ENCODE measurements around the gene SP5. TPM values are rescaled to one million over a fixed set of nuclear protein-coding genes. Genes with fewer than 3 reads are reported as not detected.

SP5 gene
- total RNA-seq, 1 donor from 2014 or later = 3.0 TPM

DNA sequence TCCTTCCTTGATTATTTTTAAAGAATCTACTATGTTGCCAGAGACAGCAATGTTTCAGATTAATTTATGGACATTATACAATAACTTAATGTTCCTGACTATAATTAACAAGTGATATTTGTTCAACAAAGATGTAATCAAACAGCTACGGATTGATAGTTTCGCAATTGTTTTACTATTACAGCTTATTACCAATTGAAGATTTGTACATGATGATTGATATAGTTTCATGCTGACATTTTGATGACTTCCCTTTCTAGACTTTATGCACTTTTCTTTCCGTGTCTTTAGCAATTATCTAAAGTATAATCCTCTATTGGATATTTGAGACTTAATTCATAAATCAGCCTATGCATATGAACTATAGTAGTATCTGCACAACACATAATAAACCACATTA lies 6.5 kb downstream of the SP5 start:
- H3K4me3 Mint-ChIP-seq = no peak overlapping the region
- H3K36me3 Mint-ChIP-seq = peaks cover 23% of the 10 kb centered on the region
- H3K9me3 Mint-ChIP-seq = no peaks in the 10 kb centered on the region

DNA sequence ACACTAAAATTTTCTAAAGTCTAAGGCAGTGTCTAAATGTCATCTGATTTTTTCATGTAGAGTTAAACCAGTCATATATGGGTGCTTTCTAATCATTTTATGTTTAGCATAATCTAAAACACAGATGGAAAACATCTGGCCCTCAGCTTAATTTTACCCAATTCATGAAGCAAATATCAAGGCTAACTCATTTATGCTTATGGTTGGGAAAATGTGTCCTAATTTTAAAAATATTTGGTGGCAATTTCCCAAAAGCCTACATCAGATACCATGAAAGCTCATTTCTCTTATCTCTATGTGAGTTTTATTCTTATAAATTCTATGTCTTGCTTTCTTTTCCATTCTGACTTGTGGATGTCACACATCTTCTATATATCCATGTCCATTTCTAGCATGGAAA lies 7.2 kb downstream of the SP5 start:
- Mint-ChIP-seq H3K36me3 (peaks cover 23% of the 10 kb centered on the region), H3K9me3 (no peaks in the 10 kb centered on the region), H3K27me3 (ENCODE audit: insufficient read depth, low read depth) (peaks cover 7% of the 10 kb centered on the region)

More for the DNA sequence above, 6.5 kb downstream of the SP5 start:
- TF ChIP-seq EZH2 (IDR thresholded peaks at IDR 0.05) (no peak), EZH2phosphoT487 (IDR thresholded peaks at IDR 0.05) (no peak)
- TF ChIP-seq, protein P1, sequence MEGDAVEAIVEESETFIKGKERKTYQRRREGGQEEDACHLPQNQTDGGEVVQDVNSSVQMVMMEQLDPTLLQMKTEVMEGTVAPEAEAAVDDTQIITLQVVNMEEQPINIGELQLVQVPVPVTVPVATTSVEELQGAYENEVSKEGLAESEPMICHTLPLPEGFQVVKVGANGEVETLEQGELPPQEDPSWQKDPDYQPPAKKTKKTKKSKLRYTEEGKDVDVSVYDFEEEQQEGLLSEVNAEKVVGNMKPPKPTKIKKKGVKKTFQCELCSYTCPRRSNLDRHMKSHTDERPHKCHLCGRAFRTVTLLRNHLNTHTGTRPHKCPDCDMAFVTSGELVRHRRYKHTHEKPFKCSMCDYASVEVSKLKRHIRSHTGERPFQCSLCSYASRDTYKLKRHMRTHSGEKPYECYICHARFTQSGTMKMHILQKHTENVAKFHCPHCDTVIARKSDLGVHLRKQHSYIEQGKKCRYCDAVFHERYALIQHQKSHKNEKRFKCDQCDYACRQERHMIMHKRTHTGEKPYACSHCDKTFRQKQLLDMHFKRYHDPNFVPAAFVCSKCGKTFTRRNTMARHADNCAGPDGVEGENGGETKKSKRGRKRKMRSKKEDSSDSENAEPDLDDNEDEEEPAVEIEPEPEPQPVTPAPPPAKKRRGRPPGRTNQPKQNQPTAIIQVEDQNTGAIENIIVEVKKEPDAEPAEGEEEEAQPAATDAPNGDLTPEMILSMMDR (IDR thresholded peaks at IDR 0.05) = no peak
- H3K4me1 ChIP-seq = peaks cover 41% of the 10 kb centered on the region
- peaks cover 36% of the 10 kb centered on the region for H3K79me2 ChIP-seq (ENCODE audit: low read depth)
- H2AFZ ChIP-seq (replicated peaks) = no peak overlapping the region
- H3K4me3 ChIP-seq = no peak overlapping the region
- Mint-ChIP-seq H3K4me1 (peaks cover 29% of the 10 kb centered on the region), H3K27me3 (ENCODE audit: insufficient read depth, low read depth) (peaks cover 9% of the 10 kb centered on the region), H3K27ac (no peak overlapping the region)
- H3K27me3 ChIP-seq = peaks cover 43% of the 10 kb centered on the region
- peaks cover 22% of the 10 kb centered on the region for H4K20me1 ChIP-seq (ENCODE audit: low read depth)
- no peak for DNase-seq (ENCODE audit: low spot score)
- no peak overlapping the region for H3K9ac ChIP-seq
- no peaks in the 10 kb centered on the region for H3K9me3 ChIP-seq (ENCODE audit: low read depth)
- H3K27ac ChIP-seq = no peak overlapping the region
- H3F3A ChIP-seq (ENCODE audit: low read depth) = peaks cover 28% of the 10 kb centered on the region
- H3K4me2 ChIP-seq = no peak overlapping the region
- no peaks in the 10 kb centered on the region for H3K36me3 ChIP-seq

DNA sequence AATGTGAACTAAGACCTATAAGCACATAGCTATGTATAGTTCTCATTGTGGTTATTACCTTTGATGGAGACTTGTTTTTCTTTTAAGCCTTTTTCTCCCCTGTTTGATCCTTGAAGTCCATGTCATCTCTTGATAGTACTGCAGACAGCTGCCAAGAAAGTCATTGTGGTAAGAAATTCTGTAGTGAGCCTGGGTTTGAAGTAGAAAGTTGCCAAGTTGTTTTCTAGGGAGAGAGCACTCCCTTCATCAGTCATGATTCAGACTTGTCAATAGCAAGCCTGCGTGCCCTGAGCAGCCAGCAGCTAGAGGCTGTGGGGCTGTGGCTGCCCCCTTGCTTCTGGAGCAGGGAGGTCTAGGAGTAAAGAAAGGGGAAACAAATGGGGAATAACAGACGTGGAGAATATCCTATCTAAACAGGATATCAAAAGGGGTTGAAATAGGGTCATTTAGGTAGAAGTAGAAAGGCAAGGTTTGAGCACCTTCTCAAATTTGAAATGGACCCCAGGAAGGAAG lies 8.4 kb downstream of the SP5 start:
- Mint-ChIP-seq H3K27ac (no peak overlapping the region), H3K4me3 (no peak overlapping the region), H3K27me3 (ENCODE audit: insufficient read depth, low read depth) (no peaks in the 10 kb centered on the region), H3K4me1 (peaks cover 15% of the 10 kb centered on the region), H3K36me3 (peaks cover 18% of the 10 kb centered on the region), H3K9me3 (peaks cover 2% of the 10 kb centered on the region)
- Histone ChIP-seq H3K27me3 (peaks cover 25% of the 10 kb centered on the region), H4K20me1 (ENCODE audit: low read depth) (peaks cover 9% of the 10 kb centered on the region), H3K4me1 (peaks cover 25% of the 10 kb centered on the region), H3F3A (ENCODE audit: low read depth) (peaks cover 12% of the 10 kb centered on the region), H3K27ac (no peak overlapping the region), H2AFZ (replicated peaks) (no peak overlapping the region), H3K79me2 (ENCODE audit: low read depth) (peaks cover 20% of the 10 kb centered on the region), H3K4me3 (no peak overlapping the region), H3K9ac (no peak overlapping the region), H3K36me3 (no peaks in the 10 kb centered on the region), H3K4me2 (no peak overlapping the region), H3K9me3 (ENCODE audit: low read depth) (no peaks in the 10 kb centered on the region)
- TF ChIP-seq, protein P1 (IDR thresholded peaks at IDR 0.05) = peak; percentile 29
- TF ChIP-seq EZH2phosphoT487 (IDR thresholded peaks at IDR 0.05) (no peak), EZH2 (IDR thresholded peaks at IDR 0.05) (no peak)
- peak; percentile 62 for DNase-seq (ENCODE audit: low spot score)

More for the DNA sequence above, 7.2 kb downstream of the SP5 start:
- DNase-seq (ENCODE audit: low spot score) = no peak
- Mint-ChIP-seq H3K4me1 (peaks cover 26% of the 10 kb centered on the region), H3K27ac (no peak overlapping the region), H3K4me3 (no peak overlapping the region)
- peaks cover 37% of the 10 kb centered on the region for H3K27me3 ChIP-seq
- no peak overlapping the region for H3K9ac ChIP-seq
- H2AFZ ChIP-seq (replicated peaks) = no peak overlapping the region
- H3K27ac ChIP-seq = no peak overlapping the region
- peaks cover 21% of the 10 kb centered on the region for H4K20me1 ChIP-seq (ENCODE audit: low read depth)
- H3K36me3 ChIP-seq = no peaks in the 10 kb centered on the region
- H3K79me2 ChIP-seq (ENCODE audit: low read depth) = peaks cover 32% of the 10 kb centered on the region
- TF ChIP-seq, protein P1 (IDR thresholded peaks at IDR 0.05) = no peak
- no peak for TF ChIP-seq EZH2 (IDR thresholded peaks at IDR 0.05)
- no peak for TF ChIP-seq EZH2phosphoT487 (IDR thresholded peaks at IDR 0.05)
- peaks cover 24% of the 10 kb centered on the region for H3F3A ChIP-seq (ENCODE audit: low read depth)
- H3K4me3 ChIP-seq = no peak overlapping the region
- H3K4me1 ChIP-seq = peaks cover 37% of the 10 kb centered on the region
- H3K4me2 ChIP-seq = no peak overlapping the region
- H3K9me3 ChIP-seq (ENCODE audit: low read depth) = no peaks in the 10 kb centered on the region

Measured in neural progenitor cell (in vitro differentiated cells).